GM18502 (cell line): Measurements from ENCODE around the gene EMX2.

Experiments
- ATAC-seq: cut with Tn5 transposase; IDR thresholded peaks from one replicate; pipeline ENCODE4 v1.9.1; 2021; ENCODE audit warnings: mild to moderate bottlenecking; ENCODE audit not compliant: unreplicated experiment, poor library complexity

Gene EMX2

GRCh38 chr10:117591043-117591442 lies 48.5 kb downstream of the EMX2 start:
- no peak for ATAC-seq

DNA sequence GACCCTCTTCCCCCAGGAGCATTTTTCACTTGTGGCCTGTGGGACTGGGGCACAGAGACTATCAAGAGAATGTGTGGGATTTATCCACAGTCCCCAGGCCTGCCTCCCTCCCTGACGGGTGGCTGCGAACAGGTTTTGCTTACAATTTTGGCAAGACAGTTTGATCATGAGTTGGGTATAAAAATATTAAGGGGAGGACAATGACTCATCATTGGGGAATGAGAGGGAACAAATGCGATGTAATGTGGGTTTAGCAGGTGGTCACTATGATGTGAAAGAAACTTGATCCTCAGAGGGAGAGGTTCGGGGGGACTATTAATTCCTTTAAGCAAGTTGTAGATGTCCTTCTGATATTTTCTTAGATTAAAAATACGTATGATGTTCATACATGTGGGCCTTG lies 52.2 kb downstream of the EMX2 start:
- no peak for ATAC-seq

DNA sequence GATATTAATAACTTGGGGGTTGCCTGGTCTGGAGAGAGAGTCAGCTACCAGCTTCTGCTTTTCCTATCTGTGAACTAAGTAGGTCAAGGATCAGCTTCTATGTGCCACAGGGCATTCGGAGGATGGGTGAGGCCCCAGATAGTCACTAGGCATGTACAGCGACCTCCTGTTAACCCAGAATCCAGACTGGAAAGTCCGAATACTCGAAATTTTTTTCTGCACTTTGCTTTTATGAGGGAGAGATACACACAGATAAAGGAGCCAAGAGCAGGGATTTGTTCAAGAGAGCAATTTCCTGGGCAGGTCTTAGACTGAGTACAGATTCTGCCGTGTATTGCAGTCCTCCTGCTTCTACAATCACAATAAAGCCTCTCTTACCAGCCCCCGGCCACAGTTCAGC lies 54.2 kb downstream of the EMX2 start:
- ATAC-seq: no peak

DNA sequence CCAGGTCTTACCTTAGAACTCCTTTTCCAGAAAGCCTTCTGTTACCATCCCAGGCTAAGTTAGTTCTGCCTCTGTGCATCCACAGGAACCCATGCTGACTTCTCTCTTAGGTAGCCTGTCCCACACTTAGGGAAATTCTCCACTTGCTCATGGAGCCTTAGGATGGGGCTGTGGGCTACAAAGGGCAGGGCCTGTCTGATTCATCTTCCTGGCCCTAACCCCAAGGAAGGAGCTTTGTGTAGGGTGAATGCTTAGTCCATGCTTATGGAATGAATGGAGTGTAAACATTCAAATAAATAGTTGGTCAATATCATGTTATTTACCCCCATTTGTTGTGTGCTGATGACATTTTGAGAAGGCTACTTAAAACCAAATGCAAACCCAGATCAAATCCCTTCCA lies 54.7 kb downstream of the EMX2 start:
- no peak for ATAC-seq
